Upper lobe of left lung (tissue), 4 donors: ENCODE results near the gene BCAT1.

Source experiments
- CTCF ChIP-seq, 6 experiments: fragments of 450-650 bp in 4 of 6; fragments of 200-600 bp in 2 of 6; sonication (generic) in 2 of 6; IDR thresholded peaks; one replicate each; pipeline ENCODE4 v1.5.1; 2016 to 2019; ENCODE audit warnings: antibody characterized with exemption in 6 of 6
- POLR2A ChIP-seq, 4 donors: fragments of 450-650 bp; IDR thresholded peaks; one replicate each; pipeline ENCODE4 v1.5.1; 2016 to 2017; ENCODE audit warnings: antibody characterized with exemption in 4 of 4, mild to moderate bottlenecking in 2 of 4

GRCh38 chr12:24947541-24948419 is 1.1 kb downstream of the BCAT1 start:
- TF ChIP-seq CTCF (IDR thresholded peaks at IDR 0.05) (no peak), POLR2A (IDR thresholded peaks at IDR 0.05) (no peak)
